MG63 (cell line): ENCODE measurements around the gene NXPH2. TPM values are rescaled to one million over a fixed set of nuclear protein-coding genes. Genes with fewer than 3 reads are reported as not detected.
"Not testable (repeated sequence)": the region's sequence is repeated elsewhere in the genome, so short reads cannot be mapped to it uniquely, and the experiment has no call there.

ENCODE experiments used
- DNase-seq: peaks from one replicate; pipeline ENCODE4 v3.0.0-alpha.2; 2020
- H3K27me3 ChIP-seq: fragments of 250-450 bp; sonication (Bioruptor Pico); 2 replicates; pipeline ENCODE4 v1.5.1; 2020; ENCODE audit warnings: mild to moderate bottlenecking, moderate library complexity
- H3K36me3 ChIP-seq: fragments of 250-450 bp; sonication (Bioruptor Pico); 2 replicates; pipeline ENCODE4 v1.5.1; 2020; ENCODE audit warnings: mild to moderate bottlenecking, moderate library complexity
- H3K4me3 ChIP-seq: fragments of 250-450 bp; sonication (Bioruptor Pico); 2 replicates; pipeline ENCODE4 v1.5.1; 2020; ENCODE audit warnings: mild to moderate bottlenecking, moderate library complexity
- H3K9me3 ChIP-seq: fragments of 250-450 bp; sonication (Bioruptor Pico); 2 replicates; pipeline ENCODE4 v1.5.1; 2020; ENCODE audit warnings: mild to moderate bottlenecking, moderate library complexity
- total RNA-seq: library from RNA; depleted of rRNA; stranded (reverse); fragments of >200 nt; shearing (Covaris generic); gene quantifications from 2 replicates; pipeline ENCODE4 v1.2.3, GENCODE V29; 2014; ENCODE audit warnings: low replicate concordance

NXPH2 gene
- total RNA-seq, 1 experiment from 2014 or later = 5.0 TPM

DNA sequence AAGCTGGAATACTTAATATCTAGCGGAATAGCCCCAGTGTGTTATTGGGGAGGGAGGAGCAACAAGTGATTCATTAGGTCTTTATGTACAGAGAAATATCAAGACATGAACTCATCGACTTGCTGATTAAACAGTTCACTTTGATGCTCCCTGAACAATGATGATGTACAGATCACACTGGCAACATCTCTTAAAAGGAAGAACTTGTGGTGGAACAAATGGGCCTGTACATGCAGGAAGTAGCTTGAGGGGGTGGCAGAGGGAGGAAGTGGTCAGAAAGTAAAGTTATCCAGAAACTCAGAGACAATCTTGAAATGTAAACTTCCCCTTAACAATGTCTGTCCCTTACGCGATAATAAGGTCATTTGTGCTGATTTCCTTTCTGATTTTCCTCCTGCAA is 90.5 kb downstream of the NXPH2 start:
- H3K4me3 ChIP-seq = no peak overlapping the region
- DNase-seq = no peak
- H3K36me3 ChIP-seq = no peaks in the 10 kb centered on the region
- no peaks in the 10 kb centered on the region for H3K9me3 ChIP-seq
- no peaks in the 10 kb centered on the region for H3K27me3 ChIP-seq

DNA sequence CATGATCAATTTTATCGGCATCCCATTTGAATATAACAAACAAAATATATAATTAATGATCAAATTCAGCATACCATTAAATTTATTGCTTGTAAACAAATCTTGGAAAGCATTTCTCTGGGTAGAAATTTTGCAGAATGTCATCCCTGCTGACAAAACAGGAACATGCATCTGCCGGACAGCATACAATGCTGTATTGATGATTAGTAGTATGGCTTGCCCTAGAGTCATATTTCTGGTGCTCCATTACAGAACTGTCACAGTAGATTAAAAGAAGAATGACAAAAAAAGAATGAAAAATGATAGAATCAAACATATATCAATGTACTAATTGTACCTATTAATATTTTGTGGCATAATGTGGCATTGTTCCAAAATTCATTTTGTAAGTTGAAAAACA is 98.0 kb downstream of the NXPH2 start:
- Histone ChIP-seq H3K4me3 (no peak overlapping the region), H3K27me3 (no peaks in the 10 kb centered on the region), H3K36me3 (no peaks in the 10 kb centered on the region), H3K9me3 (no peaks in the 10 kb centered on the region)
- DNase-seq = no peak

DNA sequence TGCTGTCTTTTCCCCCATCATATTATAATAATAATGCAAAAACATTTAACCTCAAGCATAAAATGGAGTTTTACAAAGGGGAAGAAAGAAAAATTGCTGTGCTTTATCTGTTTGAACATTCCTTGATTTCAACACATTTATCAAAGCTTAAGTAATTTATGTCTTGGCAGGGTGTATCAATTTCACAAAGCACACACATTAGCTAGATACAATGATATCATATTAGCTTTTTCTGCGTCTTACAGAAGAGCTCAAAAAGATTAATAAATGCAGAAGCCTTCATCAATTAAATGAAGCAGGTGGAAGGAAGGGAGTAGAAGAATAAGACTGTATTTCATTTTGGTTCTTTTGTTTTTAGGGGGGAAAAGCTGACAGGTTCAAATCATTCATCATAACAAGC is 103.0 kb downstream of the NXPH2 start:
- no peaks in the 10 kb centered on the region for H3K36me3 ChIP-seq
- no peaks in the 10 kb centered on the region for H3K27me3 ChIP-seq
- no peak overlapping the region for H3K4me3 ChIP-seq
- DNase-seq = no peak
- H3K9me3 ChIP-seq = no peaks in the 10 kb centered on the region

GRCh38 chr2:138676619-138677021 is 103.6 kb downstream of the NXPH2 start:
- H3K9me3 ChIP-seq = no peaks in the 10 kb centered on the region
- no peaks in the 10 kb centered on the region for H3K27me3 ChIP-seq
- H3K36me3 ChIP-seq = no peaks in the 10 kb centered on the region
- H3K4me3 ChIP-seq = no peak overlapping the region
- DNase-seq = no peak

- H3K36me3 ChIP-seq = no peaks in the 10 kb centered on the region
- H3K27me3 ChIP-seq = no peaks in the 10 kb centered on the region
- H3K4me3 ChIP-seq = no peak overlapping the region
- no peak for DNase-seq
- H3K9me3 ChIP-seq = no peaks in the 10 kb centered on the region
Measured at GRCh38 chr2:138671566-138671965, 108.6 kb downstream of the NXPH2 start.

DNA sequence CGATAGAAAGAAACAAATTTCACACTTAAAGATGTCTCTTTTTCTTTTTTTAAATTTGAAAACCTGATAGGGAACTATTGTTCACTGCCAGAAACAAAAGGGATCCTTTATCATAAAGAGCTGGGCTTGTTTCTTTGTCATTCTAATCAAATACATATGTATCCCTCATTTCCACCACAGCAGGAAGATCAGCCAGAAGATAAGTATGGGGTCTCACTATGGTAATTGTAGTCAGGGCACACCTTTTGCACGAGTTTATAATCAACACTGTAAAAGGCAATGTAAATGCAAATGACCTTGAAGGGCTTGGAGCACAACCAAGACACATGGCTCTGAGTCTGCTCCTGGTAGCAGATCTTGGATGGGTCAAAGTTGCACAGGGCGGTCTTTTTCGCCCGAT is 109.5 kb downstream of the NXPH2 start:
- Histone ChIP-seq H3K27me3 (no peaks in the 10 kb centered on the region), H3K9me3 (no peaks in the 10 kb centered on the region), H3K36me3 (no peaks in the 10 kb centered on the region), H3K4me3 (no peak overlapping the region)
- no peak for DNase-seq

DNA sequence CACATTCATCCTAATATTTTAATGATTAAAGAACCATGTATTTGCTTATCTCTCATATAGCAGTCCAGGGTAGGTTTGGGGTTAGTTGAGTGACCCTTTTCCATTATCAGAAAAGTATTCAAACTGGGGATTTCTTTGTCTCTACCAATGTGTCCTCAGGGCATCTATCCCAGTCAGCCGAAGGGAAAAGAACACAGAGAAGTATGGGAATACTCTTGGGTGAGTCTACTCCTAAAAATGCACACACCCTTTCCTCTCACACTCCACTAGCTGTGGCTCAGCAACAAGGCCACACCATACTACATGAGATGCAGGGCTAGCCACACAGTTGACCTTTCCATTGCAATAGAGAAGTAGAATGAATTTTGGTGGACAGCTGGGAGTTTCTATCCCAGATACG is 114.3 kb downstream of the NXPH2 start:
- Histone ChIP-seq H3K36me3 (no peaks in the 10 kb centered on the region), H3K9me3 (no peaks in the 10 kb centered on the region), H3K4me3 (no peak overlapping the region), H3K27me3 (no peaks in the 10 kb centered on the region)
- DNase-seq = no peak

- DNase-seq = no peak
- H3K4me3 ChIP-seq = no peak overlapping the region
- no peaks in the 10 kb centered on the region for H3K9me3 ChIP-seq
- H3K27me3 ChIP-seq = no peaks in the 10 kb centered on the region
- H3K36me3 ChIP-seq = no peaks in the 10 kb centered on the region
Measured at GRCh38 chr2:138658187-138658894, 121.8 kb downstream of the NXPH2 start.

DNA sequence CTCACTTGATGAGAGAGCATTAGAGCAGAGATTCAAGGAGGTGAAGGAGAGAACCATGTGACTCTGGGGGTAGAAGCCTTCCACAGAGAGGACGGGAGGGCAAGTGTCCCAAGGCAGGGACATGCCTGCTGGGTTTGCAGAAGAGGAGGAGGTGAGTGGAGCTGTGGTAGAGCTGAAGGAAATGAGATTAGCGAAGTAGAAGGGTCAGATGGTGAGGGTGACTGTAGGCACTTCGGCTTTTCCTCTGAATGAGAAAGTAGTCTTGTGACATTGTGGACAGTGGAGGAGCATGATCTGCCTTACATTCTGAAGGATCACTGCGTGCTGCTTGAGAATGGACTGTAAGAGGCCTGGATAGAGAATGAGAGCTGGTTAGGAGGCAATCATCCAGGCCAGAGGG is 126.0 kb downstream of the NXPH2 start:
- H3K4me3 ChIP-seq = no peak overlapping the region
- H3K27me3 ChIP-seq = no peaks in the 10 kb centered on the region
- H3K9me3 ChIP-seq = no peaks in the 10 kb centered on the region
- H3K36me3 ChIP-seq = no peaks in the 10 kb centered on the region
- DNase-seq = no peak

DNA sequence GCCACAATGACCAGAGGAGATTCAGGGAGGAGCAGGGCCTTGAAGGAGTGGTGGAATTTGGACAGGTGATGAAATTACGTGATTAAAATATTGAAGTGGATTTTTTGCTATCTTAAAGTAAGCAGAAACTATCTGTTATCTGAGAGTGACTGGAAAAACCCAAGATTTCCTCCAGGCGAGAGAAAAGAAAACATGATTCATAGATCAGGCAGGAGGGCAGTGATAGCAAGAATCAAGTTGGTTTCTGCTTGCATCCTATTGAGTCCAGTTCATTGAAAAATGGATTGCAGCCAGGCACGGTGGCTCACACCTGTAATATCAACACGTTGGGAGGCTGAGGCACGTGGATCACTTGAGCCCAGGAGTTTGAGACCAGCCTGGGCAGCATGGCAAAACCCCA is 127.8 kb downstream of the NXPH2 start:
- H3K4me3 ChIP-seq = no peak overlapping the region
- no peak for DNase-seq
- H3K9me3 ChIP-seq = no peaks in the 10 kb centered on the region
- H3K36me3 ChIP-seq = no peaks in the 10 kb centered on the region
- no peaks in the 10 kb centered on the region for H3K27me3 ChIP-seq

GRCh38 chr2:138649571-138649970 is 130.6 kb downstream of the NXPH2 start:
- Histone ChIP-seq H3K9me3 (no peaks in the 10 kb centered on the region), H3K36me3 (no peaks in the 10 kb centered on the region), H3K4me3 (no peak overlapping the region), H3K27me3 (no peaks in the 10 kb centered on the region)
- DNase-seq = peak; percentile 71

DNA sequence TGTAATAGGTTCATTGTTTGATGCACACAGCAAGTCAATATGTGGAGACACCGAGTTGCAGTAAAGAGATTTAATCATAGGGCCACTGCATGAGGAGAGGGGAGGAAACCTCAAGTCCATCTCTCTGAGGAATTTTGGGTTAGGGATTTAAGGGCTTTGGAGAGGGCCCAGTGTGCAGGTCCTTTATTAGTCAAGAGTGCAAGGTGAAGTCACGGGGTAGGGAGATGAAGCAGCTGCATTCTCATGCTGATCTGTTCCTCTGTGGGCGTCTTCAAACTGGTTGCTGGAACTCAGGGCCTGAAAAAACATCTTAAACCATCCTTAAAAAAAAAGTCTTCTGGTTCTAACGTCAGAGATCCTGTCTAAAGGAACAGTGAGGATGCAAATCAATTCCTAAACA is 131.6 kb downstream of the NXPH2 start:
- DNase-seq = no peak
- Histone ChIP-seq H3K4me3 (no peak overlapping the region), H3K27me3 (no peaks in the 10 kb centered on the region), H3K9me3 (no peaks in the 10 kb centered on the region), H3K36me3 (no peaks in the 10 kb centered on the region)

DNA sequence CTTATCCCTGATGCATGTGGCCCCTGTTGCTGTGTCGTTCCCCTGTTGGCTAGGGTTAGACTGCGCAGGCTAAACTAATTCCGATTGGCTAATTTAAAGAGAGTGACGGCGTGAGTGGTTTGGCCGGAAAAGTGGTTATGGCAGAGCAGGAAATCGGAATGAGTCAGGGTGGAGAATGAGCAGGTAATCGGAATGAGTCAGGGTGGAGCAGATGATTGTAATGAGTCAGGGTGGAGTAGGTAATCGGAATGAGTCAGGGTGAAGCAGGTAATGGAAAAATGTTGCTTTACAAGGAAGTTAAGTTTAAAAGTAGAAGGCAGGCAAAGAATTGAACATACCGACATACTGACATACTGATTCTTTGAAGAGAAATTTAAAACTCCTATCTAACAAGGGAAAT is 135.4 kb downstream of the NXPH2 start:
- H3K4me3 ChIP-seq, H3K9me3 ChIP-seq, DNase-seq, H3K27me3 ChIP-seq, H3K36me3 ChIP-seq: not testable (repeated sequence)

GRCh38 chr2:138640921-138641676 is 139.1 kb downstream of the NXPH2 start:
- H3K9me3 ChIP-seq = no peaks in the 10 kb centered on the region
- H3K27me3 ChIP-seq = no peaks in the 10 kb centered on the region
- no peak overlapping the region for H3K4me3 ChIP-seq
- no peaks in the 10 kb centered on the region for H3K36me3 ChIP-seq
- no peak for DNase-seq

- Histone ChIP-seq H3K36me3 (no peaks in the 10 kb centered on the region), H3K27me3 (no peaks in the 10 kb centered on the region), H3K9me3 (no peaks in the 10 kb centered on the region), H3K4me3 (no peak overlapping the region)
- no peak for DNase-seq
Measured at GRCh38 chr2:138637686-138638085, 142.5 kb downstream of the NXPH2 start.

DNA sequence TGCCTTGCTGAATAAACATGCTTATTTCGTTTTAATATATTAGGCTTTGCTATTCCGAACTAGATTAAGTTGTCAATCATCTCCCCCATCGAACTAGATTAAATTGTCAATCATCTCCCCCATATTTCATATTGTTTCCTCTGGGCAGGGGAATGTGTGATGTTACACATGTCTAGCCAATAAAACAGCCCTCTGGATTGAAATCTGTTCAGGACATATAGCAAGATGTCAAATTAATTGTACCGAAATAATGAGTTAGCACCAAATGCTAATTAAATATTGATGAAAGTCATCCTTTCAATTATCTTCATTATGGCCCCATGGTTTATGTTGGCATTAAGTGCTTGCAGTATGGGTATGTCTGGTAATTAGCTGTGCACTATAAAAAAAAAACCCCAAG is 143.1 kb downstream of the NXPH2 start:
- no peaks in the 10 kb centered on the region for H3K9me3 ChIP-seq
- DNase-seq = no peak
- no peak overlapping the region for H3K4me3 ChIP-seq
- H3K27me3 ChIP-seq = no peaks in the 10 kb centered on the region
- no peaks in the 10 kb centered on the region for H3K36me3 ChIP-seq

DNA sequence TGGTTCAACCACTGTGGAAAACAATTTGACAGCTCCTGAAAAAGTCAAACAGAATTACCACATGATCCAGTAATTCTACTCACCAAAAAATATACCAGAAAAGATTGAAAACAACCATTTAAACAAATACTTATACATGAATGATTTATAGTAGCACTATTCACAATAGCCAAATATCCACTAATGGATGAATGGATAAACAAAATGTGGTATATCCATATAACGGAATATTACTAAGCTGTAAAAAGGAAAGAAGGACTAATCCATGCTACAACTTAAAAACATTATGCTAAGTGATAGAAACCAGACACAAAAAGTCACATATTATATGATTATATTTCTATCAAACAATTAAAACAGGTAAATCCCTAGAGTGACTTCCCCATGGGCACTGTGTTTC is 147.1 kb downstream of the NXPH2 start:
- no peaks in the 10 kb centered on the region for H3K27me3 ChIP-seq

GRCh38 chr2:138632066-138632620 is 148.0 kb downstream of the NXPH2 start:
- H3K36me3 ChIP-seq = no peaks in the 10 kb centered on the region
- no peaks in the 10 kb centered on the region for H3K9me3 ChIP-seq
- no peaks in the 10 kb centered on the region for H3K27me3 ChIP-seq
- no peak for DNase-seq
- no peak overlapping the region for H3K4me3 ChIP-seq

More for the DNA sequence above, 147.1 kb downstream of the NXPH2 start:
- H3K9me3 ChIP-seq = no peaks in the 10 kb centered on the region
- H3K36me3 ChIP-seq = no peaks in the 10 kb centered on the region
- no peak for DNase-seq
- no peak overlapping the region for H3K4me3 ChIP-seq
